Endothelial cell of umbilical vein (primary cell): ENCODE data around the gene MRGPRE.

Experiments
- EZH2 ChIP-seq: IDR thresholded peaks from 2 replicates; pipeline ENCODE4 v1.6.1; 2012; ENCODE audit warnings: borderline replicate concordance, low read depth, mild to moderate bottlenecking, moderate library complexity, low read length, inconsistent platforms; ENCODE audit not compliant: severe bottlenecking
- POLR2A ChIP-seq: IDR thresholded peaks from 2 replicates; pipeline ENCODE4 v1.6.1; 2012; ENCODE audit warnings: low read depth, mild to moderate bottlenecking, control low read depth, low read length

DNA sequence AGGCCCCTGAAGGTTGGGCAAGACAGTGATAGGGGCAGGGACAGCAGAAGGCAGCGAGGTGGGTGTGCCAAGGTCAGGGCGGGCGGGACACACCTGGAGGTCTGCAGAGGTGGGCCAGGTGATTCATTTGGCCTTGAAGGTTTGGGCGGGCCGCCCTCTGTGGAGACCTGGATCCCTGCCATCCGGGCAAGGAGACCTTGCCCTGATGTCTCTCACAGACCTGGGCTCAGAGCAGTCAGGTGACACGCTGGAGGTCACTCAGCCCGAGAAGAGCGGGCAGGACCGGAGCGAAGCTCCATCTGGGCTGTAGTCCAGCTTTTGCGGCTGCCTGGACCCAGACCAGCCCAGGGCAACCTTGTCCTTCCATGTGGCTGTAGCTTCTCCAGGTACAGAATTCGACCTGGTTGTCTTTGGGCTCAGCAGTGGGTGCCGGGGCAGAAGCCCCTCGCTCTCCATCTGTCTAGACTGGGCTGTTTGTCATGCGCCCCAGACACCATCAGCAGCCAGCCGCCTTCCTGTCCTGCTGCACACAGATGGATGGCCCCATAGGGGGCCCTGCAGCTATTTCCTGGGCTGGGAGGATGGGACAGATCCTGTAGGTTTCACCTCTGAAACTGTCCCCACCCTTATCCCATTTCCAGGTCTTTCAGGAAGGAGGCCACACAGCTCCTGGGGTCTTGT is 16.7 kb downstream of the MRGPRE start:
- TF ChIP-seq EZH2 (no peak), POLR2A (no peak)
